BJ (cell line): ENCODE data around the gene ASMTL. TPM values are rescaled to one million over a fixed set of nuclear protein-coding genes. Genes with fewer than 3 reads are reported as not detected.

Experiments used
- CTCF ChIA-PET: fragments of 350-600 bp; formaldehyde crosslinking; extraction: SDS; loops from one replicate; lab custom pipeline; 2021; ENCODE audit warnings: antibody characterized with exemption, inconsistent platforms; lab: Yijun Ruan, JAX
- POLR2A ChIA-PET: fragments of 300-600 bp; sonication (Branson Sonifier 250); formaldehyde crosslinking; extraction: SDS; loops from one replicate; lab custom pipeline; 2021; ENCODE audit warnings: antibody characterized with exemption; lab: Charles Lee
- DNase-seq: peaks from one replicate; pipeline ENCODE4 v3.0.0-alpha.2; 2011; ENCODE audit warnings: low read depth
- H3K27me3 ChIP-seq: 2 replicates; pipeline ENCODE4 v1.6.0; 2011; ENCODE audit warnings: low read length; ENCODE audit not compliant: control insufficient read depth, insufficient read depth
- H3K36me3 ChIP-seq: 2 replicates; pipeline ENCODE4 v1.5.1; 2011; ENCODE audit warnings: low read length; ENCODE audit not compliant: control insufficient read depth, insufficient read depth
- H3K4me3 ChIP-seq: 2 replicates; pipeline ENCODE4 v1.5.1; 2011; ENCODE audit warnings: low read depth, mild to moderate bottlenecking, control low read depth, low read length
- CTCF ChIP-seq: IDR thresholded peaks from 2 replicates; pipeline ENCODE4 v1.5.1; 2011; ENCODE audit warnings: low read depth, mild to moderate bottlenecking, control low read depth, inconsistent platforms, low read length, moderate library complexity; ENCODE audit not compliant: insufficient read depth
- polyA plus RNA-seq: library from polyadenylated mRNA; depleted of rRNA; stranded (reverse); fragments of >200 nt; gene quantifications from 2 replicates; pipeline ENCODE4 v1.2.3, GENCODE V29; 2011

Gene ASMTL
- polyA plus RNA-seq, 1 experiment: 33.7 TPM

GRCh38 chrX:1442724-1443367 lies 9.9 kb downstream of the ASMTL start:
- H3K4me3 ChIP-seq: no peak overlapping the region
- H3K36me3 ChIP-seq: no peaks in the 10 kb centered on the region; the same call in 1 of the 2 replicates
- ChIA-PET POLR2A (no interaction called here), CTCF (no interaction called here)
- H3K27me3 ChIP-seq: no peaks in the 10 kb centered on the region
- TF ChIP-seq CTCF: no peak
- no peak for DNase-seq

DNA sequence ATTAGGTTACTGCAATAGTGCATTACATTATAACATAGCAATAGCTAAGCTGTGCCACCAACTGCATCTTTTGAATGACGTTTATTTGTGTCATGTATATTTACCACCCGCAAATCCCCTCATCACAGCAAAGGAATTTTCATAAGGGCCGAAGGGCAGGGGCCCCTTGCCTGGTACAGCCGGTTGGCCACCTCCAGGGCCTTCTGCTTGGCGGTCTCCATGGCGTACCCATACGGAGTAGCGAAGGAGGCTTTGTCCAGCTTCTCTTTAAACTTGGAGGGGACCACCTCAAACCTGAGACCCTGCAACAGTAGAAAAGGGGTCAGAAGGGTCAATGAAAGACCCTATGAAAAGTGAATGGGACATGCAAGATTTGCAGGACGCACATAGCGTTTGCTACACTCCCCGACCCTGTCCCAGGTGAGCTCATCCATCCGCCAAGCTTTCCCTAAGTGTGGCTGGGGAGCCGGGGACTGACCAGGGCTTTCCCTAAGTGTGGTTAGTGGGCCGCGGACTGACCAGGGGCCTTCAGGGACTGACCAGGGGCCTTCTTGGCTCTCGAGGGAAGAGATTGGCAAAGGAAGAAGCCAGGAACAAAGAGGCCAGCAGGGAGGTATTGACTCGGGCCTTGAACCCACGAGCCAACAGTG lies 10.6 kb downstream of the ASMTL start:
- H3K36me3 ChIP-seq: no peaks in the 10 kb centered on the region; the same call in 1 of the 2 replicates
- CTCF ChIA-PET: no interaction called here
- TF ChIP-seq CTCF: no peak
- no peak for DNase-seq
- no peaks in the 10 kb centered on the region for H3K27me3 ChIP-seq
- no peak overlapping the region for H3K4me3 ChIP-seq
- POLR2A ChIA-PET: no interaction called here

DNA sequence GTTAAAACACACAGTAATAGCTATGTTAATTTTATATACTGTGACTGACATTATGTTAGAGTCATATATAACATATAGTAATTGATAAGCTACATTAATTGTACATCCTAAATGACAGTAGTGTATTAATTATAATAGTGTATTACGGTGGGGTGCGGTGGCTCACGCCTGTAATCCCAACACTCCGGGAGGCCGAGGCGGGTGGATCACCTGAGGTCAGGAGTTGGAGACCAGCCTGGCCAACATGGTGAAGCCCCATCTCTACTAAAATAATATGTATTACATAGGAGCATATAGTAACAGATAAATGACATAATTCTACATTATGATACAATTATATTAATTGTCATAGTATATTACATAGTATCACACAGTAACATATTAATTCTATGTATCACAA lies 12.2 kb downstream of the ASMTL start:
- TF ChIP-seq CTCF: no peak
- Histone ChIP-seq H3K4me3 (no peak overlapping the region), H3K27me3 (no peaks in the 10 kb centered on the region), H3K36me3 (peaks cover 3% of the 10 kb centered on the region)
- DNase-seq: no peak
- CTCF ChIA-PET: no interaction called here
- POLR2A ChIA-PET: no interaction called here

DNA sequence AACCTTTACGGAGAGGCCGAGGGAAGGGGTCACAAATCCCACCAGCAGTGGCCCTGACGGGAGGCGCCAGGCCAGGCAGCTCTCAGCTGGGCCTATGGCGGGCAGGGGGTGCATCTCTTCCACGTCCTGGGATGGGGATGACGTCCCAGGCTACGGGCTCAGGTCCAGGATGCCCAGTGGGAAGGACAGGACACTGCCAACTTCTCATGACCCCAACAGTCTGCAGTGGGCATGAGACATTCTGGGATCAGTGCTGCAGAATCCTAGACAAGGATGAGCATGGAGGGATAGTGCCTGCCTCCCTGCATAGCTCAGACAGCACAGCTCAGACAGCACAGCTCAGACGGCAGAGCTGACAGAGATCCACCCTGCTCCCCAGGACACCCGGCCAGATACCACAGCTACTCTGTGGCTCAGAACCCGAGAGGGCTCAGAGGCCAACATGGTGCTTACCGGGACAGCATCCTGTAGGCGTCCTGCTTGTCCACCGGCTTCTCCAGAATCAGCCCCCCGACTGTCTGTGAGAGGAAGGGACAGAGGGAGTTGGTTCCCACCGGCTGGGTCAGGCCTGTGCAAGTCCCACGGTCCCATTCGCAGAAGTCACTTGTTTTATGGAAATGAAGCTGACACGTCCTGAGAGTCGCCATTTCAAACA lies 17.3 kb downstream of the ASMTL start:
- no peaks in the 10 kb centered on the region for H3K27me3 ChIP-seq
- no peak for TF ChIP-seq CTCF
- H3K36me3 ChIP-seq: peaks cover 12% of the 10 kb centered on the region
- POLR2A ChIA-PET: no interaction called here
- CTCF ChIA-PET: no interaction called here
- no peak for DNase-seq
- H3K4me3 ChIP-seq: no peak overlapping the region

- Histone ChIP-seq H3K27me3 (no peaks in the 10 kb centered on the region), H3K36me3 (peaks cover 12% of the 10 kb centered on the region), H3K4me3 (no peak overlapping the region)
- ChIA-PET POLR2A (no interaction called here), CTCF (no interaction called here)
- TF ChIP-seq CTCF: no peak
- DNase-seq: no peak
Measured at GRCh38 chrX:1434871-1435240, 17.9 kb downstream of the ASMTL start.
